Stomach smooth muscle (tissue), 2 donors: ENCODE measurements around the gene FYCO1.

Experiments used
- H3K27ac ChIP-seq: one replicate; pipeline ENCODE4 v1.7.0; 2013; ENCODE audit warnings: mild to moderate bottlenecking, low read length, inconsistent platforms
- H3K27me3 ChIP-seq, 2 donors: one replicate each; pipeline ENCODE4 v1.7.0; 2013; ENCODE audit warnings: low read length in 2 of 2; ENCODE audit not compliant: insufficient read depth in 2 of 2, control insufficient read depth in 1 of 2
- H3K36me3 ChIP-seq, 2 donors: one replicate each; pipeline ENCODE4 v1.7.0; 2013; ENCODE audit warnings: low read length in 2 of 2; ENCODE audit not compliant: control insufficient read depth in 2 of 2, insufficient read depth in 2 of 2
- H3K4me1 ChIP-seq: one replicate; pipeline ENCODE4 v1.7.0; 2013; ENCODE audit warnings: low read length; ENCODE audit not compliant: control insufficient read depth, insufficient read depth
- H3K4me3 ChIP-seq, 2 donors: one replicate each; pipeline ENCODE4 v1.7.0; 2013; ENCODE audit warnings: low read length in 2 of 2
- H3K9ac ChIP-seq, 2 donors: one replicate each; pipeline ENCODE4 v1.7.0; 2013; ENCODE audit warnings: low read length in 2 of 2, mild to moderate bottlenecking in 1 of 2
- H3K9me3 ChIP-seq, 2 donors: one replicate each; pipeline ENCODE4 v1.7.0; 2013; ENCODE audit warnings: low read length in 2 of 2; ENCODE audit not compliant: control insufficient read depth in 2 of 2
- donor health status: healthy.
- donor health status: Pancreatic carcinoma.

Gene FYCO1

GRCh38 chr3:45887285-45887684 lies 108.3 kb downstream of the FYCO1 start:
- Histone ChIP-seq H3K4me1 (no peaks in the 10 kb centered on the region), H3K36me3 (no peaks in the 10 kb centered on the region), H3K27me3 (no peaks in the 10 kb centered on the region), H3K27ac (no peak overlapping the region), H3K9ac (no peak overlapping the region), H3K9me3 (peaks cover 0 to under 1% of the 10 kb centered on the region in 2 donors), H3K4me3 (no peak overlapping the region)

DNA sequence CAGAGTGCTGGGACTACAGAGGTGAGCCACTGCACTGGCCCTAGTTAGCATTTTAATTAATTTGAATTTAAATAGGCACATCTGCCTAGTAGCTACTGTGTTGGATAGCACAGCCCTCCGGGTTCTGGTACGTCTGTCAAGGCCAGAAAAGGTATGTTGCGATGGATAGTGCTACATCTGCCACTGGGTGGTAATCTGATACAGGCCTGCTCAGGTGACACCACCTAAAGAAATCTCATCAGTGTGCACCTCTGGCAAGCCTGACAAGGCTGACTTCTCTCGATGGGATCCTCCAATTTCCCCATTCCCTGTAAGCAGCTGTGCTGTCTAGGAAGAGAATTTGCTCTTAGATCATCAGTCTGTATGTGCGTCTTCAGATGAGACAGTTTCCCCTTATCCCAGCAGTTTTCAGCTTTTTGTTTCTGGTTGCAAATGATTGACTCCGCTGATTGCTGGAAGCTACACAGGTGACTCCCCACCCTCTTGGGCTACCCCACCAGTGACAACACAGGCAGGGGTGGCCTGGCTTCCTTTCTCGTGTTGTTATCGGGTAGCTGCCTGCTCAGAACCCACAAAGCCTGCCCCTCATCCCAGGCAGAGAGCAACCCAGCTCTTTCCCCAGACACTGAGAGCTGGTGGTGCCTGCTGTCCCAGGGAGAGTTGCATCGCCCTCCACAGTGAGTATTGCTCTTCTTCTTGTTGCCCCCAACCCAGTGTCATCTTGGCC lies 109.5 kb downstream of the FYCO1 start, which contains the start of gene CCR9:
CCR9 (plus strand) TSS at position 565 of the 727 bp plus-strand sequence. CDS start 8,391 bp downstream, outside the sequence.
- H3K27me3 ChIP-seq, result no peaks in the 10 kb centered on the region
- H3K9ac ChIP-seq, result no peak within 1 kb of the TSS
- no peaks in the 10 kb centered on the region for H3K9me3 ChIP-seq
- H3K27ac ChIP-seq, result no peak within 1 kb of the TSS
- H3K36me3 ChIP-seq, result no peaks in the 10 kb centered on the region
- no peak within 1 kb of the TSS for H3K4me3 ChIP-seq
- no peaks in the 10 kb centered on the region for H3K4me1 ChIP-seq

- H3K9me3 ChIP-seq, result no peaks in the 10 kb centered on the region
- no peaks in the 10 kb centered on the region for H3K36me3 ChIP-seq
- no peak overlapping the region for H3K27ac ChIP-seq
- no peak overlapping the region for H3K4me3 ChIP-seq
- no peaks in the 10 kb centered on the region for H3K4me1 ChIP-seq
- H3K27me3 ChIP-seq, result no peaks in the 10 kb centered on the region
- H3K9ac ChIP-seq, result no peak overlapping the region
These were observed 111.0 kb downstream of the FYCO1 start for GRCh38 chr3:45884368-45885201.

GRCh38 chr3:45881078-45882022 lies 114.3 kb downstream of the FYCO1 start:
- Histone ChIP-seq H3K9ac (no peak overlapping the region), H3K4me1 (no peaks in the 10 kb centered on the region), H3K36me3 (no peaks in the 10 kb centered on the region), H3K27ac (no peak overlapping the region), H3K27me3 (no peaks in the 10 kb centered on the region), H3K4me3 (no peak overlapping the region), H3K9me3 (no peaks in the 10 kb centered on the region)

DNA sequence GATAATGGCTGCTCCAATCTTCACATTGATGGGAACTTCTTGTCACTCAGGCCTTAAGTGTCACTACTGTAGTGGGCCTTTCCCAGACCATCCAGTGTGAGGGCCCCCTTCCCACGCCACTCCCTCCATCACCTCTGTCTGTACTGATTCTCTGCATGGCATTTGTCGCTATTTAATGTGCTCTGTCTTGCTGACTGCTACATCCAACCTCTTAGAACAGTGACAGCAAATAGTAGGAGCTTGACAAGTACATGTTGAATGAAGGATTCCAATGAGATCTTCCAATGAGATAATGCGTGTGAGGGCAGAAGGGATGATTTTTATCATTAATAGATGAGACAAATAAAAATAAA lies 114.9 kb downstream of the FYCO1 start:
- Histone ChIP-seq H3K4me1 (no peaks in the 10 kb centered on the region), H3K36me3 (no peaks in the 10 kb centered on the region), H3K9me3 (no peaks in the 10 kb centered on the region), H3K4me3 (no peak overlapping the region), H3K27me3 (no peaks in the 10 kb centered on the region), H3K9ac (no peak overlapping the region), H3K27ac (no peak overlapping the region)

GRCh38 chr3:45878124-45878523 lies 117.5 kb downstream of the FYCO1 start:
- H3K27ac ChIP-seq, result no peak overlapping the region
- no peaks in the 10 kb centered on the region for H3K9me3 ChIP-seq
- no peaks in the 10 kb centered on the region for H3K4me1 ChIP-seq
- H3K36me3 ChIP-seq, result no peaks in the 10 kb centered on the region
- no peaks in the 10 kb centered on the region for H3K27me3 ChIP-seq
- no peak overlapping the region for H3K9ac ChIP-seq
- no peak overlapping the region for H3K4me3 ChIP-seq

- Histone ChIP-seq H3K4me3 (no peak overlapping the region), H3K9ac (no peak overlapping the region), H3K4me1 (no peaks in the 10 kb centered on the region), H3K27me3 (no peaks in the 10 kb centered on the region), H3K9me3 (no peaks in the 10 kb centered on the region), H3K36me3 (no peaks in the 10 kb centered on the region), H3K27ac (no peak overlapping the region)
These were observed 120.8 kb downstream of the FYCO1 start for GRCh38 chr3:45874677-45875346.

DNA sequence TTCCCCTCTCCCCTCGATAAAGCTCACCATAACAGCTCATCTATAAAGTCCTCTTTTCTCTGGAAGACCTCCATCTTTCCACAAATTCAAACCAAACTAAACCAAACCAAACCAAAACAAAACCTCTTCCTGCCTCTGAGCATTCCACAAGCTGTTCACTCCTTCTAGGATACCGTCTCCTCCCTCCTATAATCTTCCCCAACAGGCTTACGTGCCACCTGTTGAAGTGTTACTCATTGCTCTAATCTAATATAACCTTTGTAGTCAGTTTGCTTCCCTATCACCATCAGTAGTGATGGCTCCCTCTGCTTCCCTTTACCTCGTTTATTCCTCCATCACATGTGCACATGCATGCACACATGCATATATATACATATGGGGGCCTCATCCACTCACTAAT lies 122.0 kb downstream of the FYCO1 start:
- no peak overlapping the region for H3K4me3 ChIP-seq
- H3K27ac ChIP-seq, result no peak overlapping the region
- no peaks in the 10 kb centered on the region for H3K27me3 ChIP-seq
- H3K9me3 ChIP-seq, result no peaks in the 10 kb centered on the region
- no peaks in the 10 kb centered on the region for H3K4me1 ChIP-seq
- H3K9ac ChIP-seq, result no peak overlapping the region
- H3K36me3 ChIP-seq, result no peaks in the 10 kb centered on the region

- H3K9me3 ChIP-seq, result no peaks in the 10 kb centered on the region
- no peaks in the 10 kb centered on the region for H3K36me3 ChIP-seq
- no peaks in the 10 kb centered on the region for H3K27me3 ChIP-seq
- H3K9ac ChIP-seq, result no peak overlapping the region
- no peaks in the 10 kb centered on the region for H3K4me1 ChIP-seq
- no peak overlapping the region for H3K4me3 ChIP-seq
- no peak overlapping the region for H3K27ac ChIP-seq
These were observed 122.6 kb downstream of the FYCO1 start for GRCh38 chr3:45873036-45873435.

GRCh38 chr3:45872569-45872968 lies 123.1 kb downstream of the FYCO1 start:
- Histone ChIP-seq H3K36me3 (no peaks in the 10 kb centered on the region), H3K4me3 (no peak overlapping the region), H3K9me3 (no peaks in the 10 kb centered on the region), H3K27ac (no peak overlapping the region), H3K4me1 (no peaks in the 10 kb centered on the region), H3K9ac (no peak overlapping the region), H3K27me3 (no peaks in the 10 kb centered on the region)
